ENCODE data around the gene MPPED2. TPM values are rescaled to one million over a fixed set of nuclear protein-coding genes. Genes with fewer than 3 reads are reported as not detected.

MPPED2 gene
- total and polyA plus RNA-seq, 2 donors (not counting 3 experiments of a cell fraction or from before 2014, with no cell fraction given) = not detected

DNA sequence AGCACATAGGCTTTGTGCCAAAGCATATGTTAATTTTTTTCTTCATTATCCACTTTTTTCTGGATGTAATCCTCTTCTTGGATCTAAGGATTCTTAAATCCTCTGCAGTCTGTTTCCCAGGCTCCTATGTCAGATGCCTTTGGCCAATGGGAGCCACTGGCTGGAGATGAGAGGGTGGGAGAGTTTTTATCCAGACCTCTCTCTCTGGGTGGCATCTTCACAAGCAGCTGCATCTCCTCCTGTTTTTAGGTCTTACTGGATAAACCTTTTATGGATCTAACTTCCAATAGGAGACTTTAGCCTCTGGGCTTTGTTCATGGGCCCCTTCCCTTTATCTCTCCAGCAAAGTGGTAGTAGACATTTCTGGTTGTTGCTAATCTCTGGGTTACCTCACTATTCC lies 22.4 kb upstream of the MPPED2 start:
- H3K36me3 ChIP-seq (ENCODE audit: control insufficient read depth in 2 of 2, extremely low read depth in 1 of 2, insufficient read depth in 2 of 2, low read length in 2 of 2) = no peaks in the 10 kb centered on the region
- no peak overlapping the region for H3K4me3 ChIP-seq (replicated peaks in 1 of 3; ENCODE audit: insufficient read depth in 1 of 3, low read depth in 1 of 3, low read length in 3 of 3)
- FAIRE-seq = no peak
- H3K79me2 ChIP-seq (ENCODE audit: control insufficient read depth, insufficient read depth, low read length) = no peaks in the 10 kb centered on the region
- no peaks in the 10 kb centered on the region for H3K27me3 ChIP-seq (ENCODE audit: control insufficient read depth in 2 of 2, insufficient read depth in 2 of 2, low read length in 2 of 2)
- no peak overlapping the region for H3K9ac ChIP-seq (replicated peaks; ENCODE audit: extremely low read depth, insufficient read depth, low read length)
- H2AFZ ChIP-seq (ENCODE audit: low read depth, low read length) = no peak overlapping the region
- H3K9me1 ChIP-seq (replicated peaks; ENCODE audit: control insufficient read depth, extremely low read depth, insufficient read depth, low read length) = no peaks in the 10 kb centered on the region
- TF ChIP-seq, protein P1, sequence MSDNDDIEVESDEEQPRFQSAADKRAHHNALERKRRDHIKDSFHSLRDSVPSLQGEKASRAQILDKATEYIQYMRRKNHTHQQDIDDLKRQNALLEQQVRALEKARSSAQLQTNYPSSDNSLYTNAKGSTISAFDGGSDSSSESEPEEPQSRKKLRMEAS (IDR thresholded peaks at IDR 0.05; ENCODE audit: insufficient read depth, insufficient read length) = no peak
- TF ChIP-seq POLR2A (IDR thresholded peaks at IDR 0.05; ENCODE audit: low read depth, low read length) = no peak
- TF ChIP-seq EZH2 (IDR thresholded peaks at IDR 0.05; ENCODE audit: borderline replicate concordance, low read depth, low read length, severe bottlenecking) = no peak
- TF ChIP-seq JUN (IDR thresholded peaks at IDR 0.05; ENCODE audit: borderline replicate concordance, insufficient read depth, insufficient read length, low read depth) = no peak
- no peak for TF ChIP-seq FOS (IDR thresholded peaks at IDR 0.05; ENCODE audit: borderline replicate concordance, insufficient read depth, low read length)
- TF ChIP-seq GATA2 (IDR thresholded peaks at IDR 0.05; ENCODE audit: insufficient read depth, insufficient read length, low read depth, low read length) = no peak
- TF ChIP-seq MYC (IDR thresholded peaks at IDR 0.05; ENCODE audit: low read depth, low read length) = no peak
- TF ChIP-seq POLR2AphosphoS5 (IDR thresholded peaks at IDR 0.05; ENCODE audit: insufficient read depth, low read depth, low read length) = no peak
- TF ChIP-seq, protein P2, sequence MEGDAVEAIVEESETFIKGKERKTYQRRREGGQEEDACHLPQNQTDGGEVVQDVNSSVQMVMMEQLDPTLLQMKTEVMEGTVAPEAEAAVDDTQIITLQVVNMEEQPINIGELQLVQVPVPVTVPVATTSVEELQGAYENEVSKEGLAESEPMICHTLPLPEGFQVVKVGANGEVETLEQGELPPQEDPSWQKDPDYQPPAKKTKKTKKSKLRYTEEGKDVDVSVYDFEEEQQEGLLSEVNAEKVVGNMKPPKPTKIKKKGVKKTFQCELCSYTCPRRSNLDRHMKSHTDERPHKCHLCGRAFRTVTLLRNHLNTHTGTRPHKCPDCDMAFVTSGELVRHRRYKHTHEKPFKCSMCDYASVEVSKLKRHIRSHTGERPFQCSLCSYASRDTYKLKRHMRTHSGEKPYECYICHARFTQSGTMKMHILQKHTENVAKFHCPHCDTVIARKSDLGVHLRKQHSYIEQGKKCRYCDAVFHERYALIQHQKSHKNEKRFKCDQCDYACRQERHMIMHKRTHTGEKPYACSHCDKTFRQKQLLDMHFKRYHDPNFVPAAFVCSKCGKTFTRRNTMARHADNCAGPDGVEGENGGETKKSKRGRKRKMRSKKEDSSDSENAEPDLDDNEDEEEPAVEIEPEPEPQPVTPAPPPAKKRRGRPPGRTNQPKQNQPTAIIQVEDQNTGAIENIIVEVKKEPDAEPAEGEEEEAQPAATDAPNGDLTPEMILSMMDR (IDR thresholded peaks at IDR 0.05; ENCODE audit: extremely low read depth in 1 of 2, insufficient read depth in 1 of 2, low read depth in 1 of 2, low read length in 2 of 2) = no peak
- CTCF ChIA-PET = interaction anchor here (1.2 kb wide), 1 partner anchor 18 kb away, joined by 3 read pairs; no protein-coding TSS in a partner anchor
- H3K4me1 ChIP-seq (ENCODE audit: control insufficient read depth, extremely low read depth, insufficient read depth, low read length) = no peaks in the 10 kb centered on the region
- intact Hi-C loops (cut with micrococcal nuclease) (no loop called here), dilution Hi-C loops (cut with MboI; ENCODE audit: extremely low pct_ligation_motif_present, low sequenced_read_pairs) (no loop called here)
- H3K27ac ChIP-seq (ENCODE audit: insufficient read depth, low read depth, low read length) = no peak overlapping the region
- no peaks in the 10 kb centered on the region for H4K20me1 ChIP-seq (replicated peaks; ENCODE audit: control insufficient read depth, extremely low read depth, insufficient read depth, low read length)
- no peaks in the 10 kb centered on the region for H3K9me3 ChIP-seq (replicated peaks; ENCODE audit: control insufficient read depth, insufficient read depth, low read length)
- POLR2A ChIA-PET = no interaction called here
- BruUV-seq (replicated peaks) = no TSS peak
- no peak overlapping the region for H3K4me2 ChIP-seq (ENCODE audit: insufficient read depth, low read length)
- DNase-seq (ENCODE audit: low read depth, low spot score) = no peak
